Sigmoid colon (tissue), 7 donors: ENCODE measurements around the gene FN1. TPM values are rescaled to one million over a fixed set of nuclear protein-coding genes. Genes with fewer than 3 reads are reported as not detected.

Experiments
- DNase-seq: peaks from one replicate; pipeline ENCODE4 v3.0.0-alpha.2; 2019
- H3K27ac ChIP-seq, 4 donors: fragments of 200-600 bp; sonication (generic); one replicate each; pipeline ENCODE4 v1.5.1; 2016 to 2019; ENCODE audit warnings: mild to moderate bottlenecking in 1 of 4
- H3K27me3 ChIP-seq, 3 donors: fragments of 200-600 bp; sonication (generic); one replicate each; pipeline ENCODE4 v1.5.1; 2019; ENCODE audit warnings: mild to moderate bottlenecking in 1 of 3
- H3K36me3 ChIP-seq, 4 donors: fragments of 200-600 bp; sonication (generic); one replicate each; pipeline ENCODE4 v1.5.1; 2016 to 2019
- H3K4me1 ChIP-seq, 4 donors: fragments of 200-600 bp; sonication (generic); one replicate each; pipeline ENCODE4 v1.5.1; 2017 to 2019
- H3K4me3 ChIP-seq, 4 donors: fragments of 200-600 bp; sonication (generic); one replicate each; pipeline ENCODE4 v1.5.1; 2017 to 2019; ENCODE audit warnings: mild to moderate bottlenecking in 2 of 4, moderate library complexity in 1 of 4
- H3K9me3 ChIP-seq, 4 donors: fragments of 200-600 bp in 3 of 4; sonication (generic) in 3 of 4; one replicate each; pipeline versions ENCODE4 v1.5.1 to v1.6.1; 2013 to 2019
- CTCF ChIP-seq, 4 experiments: fragments of 450-650 bp in 3 of 4; fragments of 200-600 bp in 1 of 4; IDR thresholded peaks; one replicate each; pipeline ENCODE4 v1.5.1; 2016 to 2019; ENCODE audit warnings: antibody characterized with exemption in 4 of 4, mild to moderate bottlenecking in 3 of 4, moderate library complexity in 2 of 4
- EP300 ChIP-seq, 4 donors: sonication (generic); formaldehyde crosslinking; IDR thresholded peaks; one replicate each; pipeline ENCODE4 v1.6.1; 2017; ENCODE audit warnings: antibody characterized with exemption in 4 of 4
- POLR2A ChIP-seq, 2 donors: fragments of 450-650 bp; IDR thresholded peaks; one replicate each; pipeline ENCODE4 v1.6.1; 2016; ENCODE audit warnings: antibody characterized with exemption in 2 of 2, mild to moderate bottlenecking in 2 of 2, moderate library complexity in 2 of 2
- POLR2AphosphoS5 ChIP-seq, 4 donors: sonication (generic); formaldehyde crosslinking; IDR thresholded peaks; one replicate each; pipeline ENCODE4 v1.6.1; 2017; ENCODE audit warnings: antibody characterized with exemption in 4 of 4
- WGBS, 2 donors: extraction: QIAGEN DNeasy Blood & Tissue Kit; methylation state at CpG; one replicate each; pipeline ENCODE4 v1.1.7; 2013; 5-methylcytosine and 5-hydroxymethylcytosine counted together
- intact Hi-C: fragments of 100-400 bp; cut with DNase I; formaldehyde crosslinking; loops from one replicate; pipeline ENCODE4 v1.15.1; 2023
- polyA plus RNA-seq, 3 donors: library from polyadenylated mRNA; stranded (reverse); fragments of 200-250 nt; gene quantifications; one replicate each; pipeline ENCODE4 v1.2.3, GENCODE V29; 2013
- total RNA-seq, 4 donors: library from RNA; depleted of rRNA; stranded (reverse); fragments of >200 nt; gene quantifications; one replicate each; pipeline ENCODE4 v1.1.0, GENCODE V29; 2016
- donor health status: healthy with polysubstance abuse.
- donor health status: Bipolar disorder and iron deficiency.
- donor health status: healthy.

FN1 gene
- total and polyA plus RNA-seq, 7 donors = 13.6 to 3,059 (median 671) TPM

GRCh38 chr2:215436705-215437565 is 1.1 kb upstream of the FN1 start:
- no peaks in the 10 kb centered on the region for H3K27me3 ChIP-seq
- TF ChIP-seq POLR2A (IDR thresholded peaks at IDR 0.05) (no peak), CTCF (IDR thresholded peaks at IDR 0.05) (no peak), EP300 (IDR thresholded peaks at IDR 0.05) (no peak), POLR2AphosphoS5 (IDR thresholded peaks at IDR 0.05) (no peak)
- WGBS, 2 donors = 9 to 12% methylated on average over 22 of the region's 22 CpGs
- H3K9me3 ChIP-seq = no peaks in the 10 kb centered on the region
- H3K4me1 ChIP-seq = peaks cover 0 to 34% (median 13%) of the 10 kb centered on the region in 4 donors
- peak overlapping the region; percentile 63 to 97 (median 90) for H3K4me3 ChIP-seq
- peak overlapping the region; percentile 95 to 99 (median 98) for H3K27ac ChIP-seq
- intact Hi-C loops = loop anchor here (2.0 to 5.0 kb wide), 4 partner anchors 230 to 482 kb away; no protein-coding TSS in a partner anchor
- H3K36me3 ChIP-seq = peaks cover 0 to 14% (median 4%) of the 10 kb centered on the region in 4 donors
- DNase-seq = no peak

- TF ChIP-seq EP300 (IDR thresholded peaks at IDR 0.05) (no peak), CTCF (IDR thresholded peaks at IDR 0.05) (no peak), POLR2AphosphoS5 (IDR thresholded peaks at IDR 0.05) (peak in 1 of 4 donors; percentile 18), POLR2A (IDR thresholded peaks at IDR 0.05) (no peak)
- peak overlapping the region; percentile 87 to 97 (median 90) for H3K4me3 ChIP-seq
- H3K36me3 ChIP-seq = peaks cover 0 to 29% (median 11%) of the 10 kb centered on the region in 4 donors
- WGBS, 2 donors = 2 to 4% methylated on average over 31 of the region's 31 CpGs
- peak overlapping the region; percentile 95 to 99 (median 98) for H3K27ac ChIP-seq
- intact Hi-C loops = loop anchor here (2.0 to 5.0 kb wide), 4 partner anchors 189 to 347 kb away; no protein-coding TSS in a partner anchor
- H3K4me1 ChIP-seq = peaks cover 0 to 48% (median 28%) of the 10 kb centered on the region in 4 donors
- no peaks in the 10 kb centered on the region for H3K27me3 ChIP-seq
- DNase-seq = peak; percentile 79
- H3K9me3 ChIP-seq = no peaks in the 10 kb centered on the region
These were observed 493 bp downstream of the FN1 start for GRCh38 chr2:215435280-215435869.

GRCh38 chr2:215434447-215435279 is 1.2 kb downstream of the FN1 start:
- Histone ChIP-seq H3K4me3 (peak overlapping the region; percentile 87 to 97 (median 90)), H3K27ac (peak overlapping the region; percentile 95 to 99 (median 98)), H3K27me3 (no peaks in the 10 kb centered on the region), H3K9me3 (no peaks in the 10 kb centered on the region), H3K36me3 (peaks cover 0 to 36% (median 14%) of the 10 kb centered on the region in 4 donors), H3K4me1 (peaks cover 0 to 54% (median 35%) of the 10 kb centered on the region in 4 donors)
- 50 to 60% methylated on average over 10 of the region's 10 CpGs for WGBS, 2 donors
- intact Hi-C loops = loop anchor here (2.0 to 5.0 kb wide), 5 partner anchors 37 to 348 kb away; no protein-coding TSS in a partner anchor
- DNase-seq = no peak
- peak in 3 of 4 donors; percentile 15 to 20 (median 16) for TF ChIP-seq POLR2AphosphoS5 (IDR thresholded peaks at IDR 0.05)
- TF ChIP-seq EP300 (IDR thresholded peaks at IDR 0.05) = no peak

- no peaks in the 10 kb centered on the region for H3K27me3 ChIP-seq
- DNase-seq = no peak
- 77 to 86% methylated on average over 8 of the region's 8 CpGs for WGBS, 2 donors
- TF ChIP-seq POLR2AphosphoS5 (IDR thresholded peaks at IDR 0.05) (no peak), EP300 (IDR thresholded peaks at IDR 0.05) (no peak), POLR2A (IDR thresholded peaks at IDR 0.05) (no peak), CTCF (IDR thresholded peaks at IDR 0.05) (no peak)
- H3K27ac ChIP-seq = peak overlapping the region; percentile 95 to 99 (median 98)
- peaks cover 0 to 53% (median 22%) of the 10 kb centered on the region in 4 donors for H3K36me3 ChIP-seq
- no peaks in the 10 kb centered on the region for H3K9me3 ChIP-seq
- H3K4me1 ChIP-seq = peaks cover 0 to 65% (median 49%) of the 10 kb centered on the region in 4 donors
- peak overlapping the region; percentile 87 to 97 (median 90) for H3K4me3 ChIP-seq
- intact Hi-C loops = loop anchor here (5.0 kb wide), 1 partner anchor 36 kb away; no protein-coding TSS in a partner anchor
These were observed 2.9 kb downstream of the FN1 start for GRCh38 chr2:215432759-215433594.
